HPDE6-E6E7 (cell line): Measurements from ENCODE around the gene DFFB.

Experiments
- DNase-seq: peaks from one replicate; pipeline ENCODE4 v3.0.0; 2011; ENCODE audit warnings: missing footprints; ENCODE audit errors: extremely low spot score

The DFFB gene

DNA sequence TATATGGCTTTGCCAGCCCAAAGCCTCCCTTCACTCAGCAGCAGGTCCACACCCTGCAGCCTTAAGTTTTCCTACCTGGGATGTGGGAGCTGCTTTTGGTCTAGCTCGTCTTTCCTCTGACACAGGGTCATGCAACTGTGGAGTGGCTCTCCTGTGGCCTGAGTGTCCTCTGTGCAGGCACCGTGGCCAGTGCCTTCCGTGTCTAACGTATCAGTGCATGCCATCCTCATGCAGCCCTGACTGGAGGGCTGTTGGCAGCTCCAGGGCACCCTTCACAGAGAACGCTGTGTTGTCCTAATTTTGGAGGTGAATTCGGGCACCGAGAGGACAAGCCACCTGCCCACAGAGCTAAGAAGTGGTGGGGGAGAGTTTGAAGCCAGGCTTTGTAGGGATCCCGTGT is 68.5 kb downstream of the DFFB start:
- no peak for DNase-seq

DNA sequence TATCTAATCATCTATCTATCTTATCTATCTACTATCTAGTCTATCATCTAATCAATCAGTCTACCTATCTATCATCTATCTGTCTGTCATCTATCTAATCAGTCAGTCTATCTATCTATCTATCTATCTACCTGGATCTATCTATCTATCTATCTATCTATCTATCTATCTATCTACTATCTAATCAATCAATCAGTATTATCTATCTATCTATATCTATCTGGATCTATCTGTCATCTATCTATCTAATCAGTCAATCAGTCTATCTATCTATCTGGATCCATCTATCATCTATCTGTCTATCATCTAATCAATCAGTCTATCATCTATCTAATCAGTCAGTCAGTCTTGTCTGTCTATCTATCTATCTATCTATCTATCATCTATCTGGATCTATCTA is 69.7 kb downstream of the DFFB start:
- DNase-seq = no peak

DNA sequence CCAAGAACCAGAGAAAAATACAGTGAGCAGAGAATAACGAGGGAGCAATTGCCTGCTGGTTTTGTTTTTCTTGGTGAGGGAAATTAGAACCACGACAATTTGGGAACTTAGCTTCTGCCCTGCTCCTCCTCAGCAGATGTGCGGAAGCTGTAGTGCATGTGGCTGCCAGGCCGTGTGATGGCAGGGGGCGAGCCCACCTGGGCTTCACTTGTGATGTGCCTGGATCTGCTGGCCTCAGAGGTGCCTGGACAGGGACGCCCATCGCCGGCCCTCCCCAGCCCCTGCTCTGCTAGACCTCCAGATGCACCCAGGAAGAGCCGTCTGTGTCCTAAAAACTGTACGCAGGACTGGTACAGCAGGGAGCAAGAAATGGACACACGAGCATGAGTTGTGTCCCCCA is 71.3 kb downstream of the DFFB start:
- no peak for DNase-seq

DNA sequence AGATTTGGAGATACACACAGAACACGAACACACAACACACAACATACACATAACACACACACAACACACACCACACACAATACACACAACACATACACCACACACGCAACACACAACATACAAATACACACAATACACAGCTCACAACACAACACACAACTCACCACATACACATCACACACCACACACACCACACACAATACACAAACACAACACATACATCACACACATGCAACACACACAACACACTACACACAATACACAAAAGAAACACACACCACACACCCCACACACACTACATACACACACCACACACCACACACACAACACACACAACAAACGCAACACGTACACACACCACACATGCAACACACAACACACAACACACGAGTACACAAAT is 71.8 kb downstream of the DFFB start:
- no peak for DNase-seq

DNA sequence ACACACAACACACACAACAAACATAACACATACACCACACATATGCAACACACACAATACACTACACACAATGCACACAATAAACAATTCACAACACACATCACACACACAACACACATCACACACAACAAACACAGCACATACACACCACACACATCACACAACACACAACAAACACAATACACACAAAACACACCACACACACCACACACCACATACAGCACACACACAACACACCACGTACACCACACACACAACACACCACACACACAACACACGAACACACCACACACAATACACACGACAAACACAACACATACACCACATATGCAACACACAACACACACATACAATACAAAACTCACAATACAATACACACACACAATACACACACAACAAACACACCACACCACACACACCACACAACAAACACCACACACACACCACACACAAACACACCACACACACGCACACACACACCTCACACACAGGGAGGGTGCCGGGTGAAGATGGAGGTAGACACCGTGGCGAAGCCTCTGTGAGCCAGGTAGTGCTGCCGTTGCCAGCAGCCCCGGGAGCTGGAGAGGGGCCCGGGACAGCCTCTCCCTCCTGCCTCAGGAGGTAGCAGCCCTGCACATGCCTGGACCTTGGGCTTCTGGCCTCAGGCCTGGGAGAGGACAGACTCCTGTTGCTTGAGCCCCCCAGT is 73.2 kb downstream of the DFFB start:
- no peak for DNase-seq

DNA sequence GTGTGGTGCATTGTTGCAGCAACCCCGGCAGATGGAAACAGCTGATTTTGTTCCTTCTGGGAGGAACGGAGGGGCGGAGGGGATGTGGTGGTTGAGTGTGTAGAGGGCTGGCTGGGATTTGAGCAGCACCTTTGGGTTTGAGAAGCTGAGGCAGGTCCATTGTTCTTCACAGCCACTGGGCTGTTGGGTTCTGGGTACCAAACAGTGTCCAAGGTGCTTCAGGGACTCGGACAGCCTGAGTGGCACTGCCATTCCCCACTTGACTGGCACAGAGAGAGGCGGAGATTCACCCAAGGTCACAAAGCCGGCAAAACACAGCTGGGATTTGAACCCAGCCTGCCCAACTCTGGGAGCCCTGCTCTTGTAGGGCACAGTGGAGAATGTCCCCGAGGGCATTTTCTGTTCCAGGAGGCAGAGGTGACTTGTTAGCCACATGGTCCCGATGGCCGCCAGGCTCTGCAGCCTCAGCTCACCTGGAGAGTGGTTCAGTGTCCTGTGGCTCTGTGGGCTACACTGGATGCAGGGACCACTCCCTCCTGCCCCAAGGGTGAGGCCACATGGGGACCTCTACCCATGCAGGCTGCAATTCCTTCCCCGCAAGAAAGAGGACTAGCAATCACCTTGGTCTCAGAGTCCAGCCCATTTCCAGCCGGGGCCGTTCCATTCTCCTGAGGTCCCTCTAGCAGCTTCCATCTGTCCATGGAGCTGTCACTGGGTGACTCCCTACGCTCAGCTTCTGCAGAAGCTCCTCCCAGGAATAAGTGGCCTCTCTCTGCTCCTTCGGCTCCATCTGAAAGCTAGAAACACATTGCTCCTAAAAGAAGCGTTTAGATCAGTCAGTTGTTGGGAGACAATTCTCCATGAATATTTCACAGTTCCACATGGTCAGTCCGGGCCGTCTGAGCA is 74.0 kb downstream of the DFFB start:
- DNase-seq = no peak

DNA sequence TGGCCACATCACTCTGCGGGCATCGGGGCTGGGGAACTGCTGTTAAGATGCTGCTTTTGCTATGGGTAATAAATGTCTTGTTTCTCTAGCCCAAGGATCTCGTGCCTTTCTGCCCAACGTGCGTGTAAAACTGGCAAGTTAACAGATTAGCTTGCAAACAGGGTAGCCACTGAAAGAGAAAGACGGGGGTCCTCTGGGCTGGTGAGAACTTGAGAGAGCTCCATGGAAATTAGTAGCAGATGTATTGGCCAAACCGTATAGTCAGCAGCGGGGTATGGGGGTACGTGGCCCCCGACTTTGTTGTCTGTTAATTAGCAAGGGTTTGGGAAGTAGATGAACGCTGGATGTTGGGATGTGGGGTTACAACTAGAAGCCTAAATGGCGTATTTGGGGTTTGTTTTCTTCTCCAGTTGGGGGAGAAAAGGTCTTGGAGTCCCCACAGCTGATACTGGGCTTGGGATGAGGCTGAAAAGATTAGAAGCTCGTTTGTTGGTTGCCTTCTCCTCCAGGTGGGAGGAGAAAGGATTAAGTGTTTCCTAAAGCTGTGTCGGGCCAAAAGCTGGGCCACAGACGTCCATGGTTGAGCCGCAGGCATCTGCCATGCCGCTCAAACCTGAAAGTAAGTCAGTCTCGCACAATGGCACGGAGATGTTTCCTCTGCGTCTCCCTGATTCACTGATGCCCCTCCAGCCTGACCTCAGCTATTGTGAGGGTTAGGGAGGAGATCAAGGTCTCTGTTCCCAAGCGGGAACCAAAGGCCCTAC is 75.1 kb downstream of the DFFB start:
- DNase-seq = no peak
